Adrenal gland (tissue), 5 donors: ENCODE data around the gene ZDHHC7.

Experiments used
- POLR2A ChIP-seq, 2 donors: fragments of 450-650 bp; IDR thresholded peaks; one replicate each; pipeline ENCODE4 v1.6.1; 2017; ENCODE audit warnings: antibody characterized with exemption in 2 of 2, mild to moderate bottlenecking in 2 of 2, moderate library complexity in 1 of 2
- TF ChIP-seq, protein P1 (sequence below), 6 experiments: fragments of 450-650 bp in 4 of 6; fragments of 200-600 bp in 2 of 6; sonication (generic) in 1 of 6; IDR thresholded peaks; 1 replicate in 5 of 6; 2 replicates in 1 of 6; pipeline versions ENCODE4 v1.5.1 to v1.8.0; 2016 to 2021; ENCODE audit warnings: antibody characterized with exemption in 6 of 6, mild to moderate bottlenecking in 2 of 6, moderate library complexity in 1 of 6
- donor health status: DM: no; HTN: no; CAD: no.

DNA sequence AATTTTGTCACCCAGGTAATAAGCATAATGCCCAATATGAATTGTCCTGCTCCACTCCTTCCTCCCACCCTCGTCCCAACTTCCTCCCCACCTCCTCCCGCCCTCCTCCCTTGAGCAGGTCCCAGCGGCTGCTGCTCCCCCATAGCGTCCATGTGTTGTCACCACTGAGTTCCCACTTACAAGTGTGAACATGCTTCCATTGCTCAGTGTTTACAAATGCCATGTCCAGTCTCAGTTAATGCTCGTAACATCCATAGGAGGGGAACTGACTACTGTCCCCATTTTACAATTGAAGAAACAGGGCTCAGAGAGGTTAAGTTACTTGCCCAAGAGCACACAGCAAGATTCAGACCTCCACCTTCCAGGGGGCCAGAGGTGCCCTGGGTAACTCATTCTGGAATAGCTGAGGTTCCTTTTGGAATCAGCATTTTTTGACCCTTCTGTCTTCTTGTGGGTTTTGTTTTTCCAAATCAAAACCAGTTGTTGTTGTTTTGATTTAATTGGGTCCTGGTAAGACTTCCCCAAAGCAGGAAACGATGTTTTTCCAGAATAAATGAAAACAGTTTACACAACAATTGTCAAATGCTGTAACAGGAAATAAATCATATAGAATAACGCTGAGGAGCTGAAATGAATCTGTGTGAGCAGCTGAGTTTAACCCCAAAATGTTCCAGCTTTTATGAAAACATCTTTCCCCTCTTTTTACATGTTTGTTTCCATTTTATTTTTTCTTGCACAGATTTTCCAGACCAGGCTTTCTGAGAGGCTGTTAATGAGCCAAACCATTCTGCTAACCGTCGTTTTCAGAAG is 73.9 kb downstream of the ZDHHC7 start:
- TF ChIP-seq, protein P1, sequence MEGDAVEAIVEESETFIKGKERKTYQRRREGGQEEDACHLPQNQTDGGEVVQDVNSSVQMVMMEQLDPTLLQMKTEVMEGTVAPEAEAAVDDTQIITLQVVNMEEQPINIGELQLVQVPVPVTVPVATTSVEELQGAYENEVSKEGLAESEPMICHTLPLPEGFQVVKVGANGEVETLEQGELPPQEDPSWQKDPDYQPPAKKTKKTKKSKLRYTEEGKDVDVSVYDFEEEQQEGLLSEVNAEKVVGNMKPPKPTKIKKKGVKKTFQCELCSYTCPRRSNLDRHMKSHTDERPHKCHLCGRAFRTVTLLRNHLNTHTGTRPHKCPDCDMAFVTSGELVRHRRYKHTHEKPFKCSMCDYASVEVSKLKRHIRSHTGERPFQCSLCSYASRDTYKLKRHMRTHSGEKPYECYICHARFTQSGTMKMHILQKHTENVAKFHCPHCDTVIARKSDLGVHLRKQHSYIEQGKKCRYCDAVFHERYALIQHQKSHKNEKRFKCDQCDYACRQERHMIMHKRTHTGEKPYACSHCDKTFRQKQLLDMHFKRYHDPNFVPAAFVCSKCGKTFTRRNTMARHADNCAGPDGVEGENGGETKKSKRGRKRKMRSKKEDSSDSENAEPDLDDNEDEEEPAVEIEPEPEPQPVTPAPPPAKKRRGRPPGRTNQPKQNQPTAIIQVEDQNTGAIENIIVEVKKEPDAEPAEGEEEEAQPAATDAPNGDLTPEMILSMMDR (IDR thresholded peaks at IDR 0.05) = no peak
- TF ChIP-seq POLR2A (IDR thresholded peaks at IDR 0.05) = no peak
